ENCODE results near the gene TBR1.

Gene TBR1

GRCh38 chr2:161415987-161416707 lies at the start of gene TBR1:
Gene TBR1 (plus strand): TSS chr2:161416297. CDS start chr2:161416411, 114 bp downstream.
- no peak for DNase-seq (ENCODE audit: low spot score)

GRCh38 chr2:161367675-161368074 lies 48.4 kb upstream of the TBR1 start:
- no peak for DNase-seq (ENCODE audit: low spot score)

GRCh38 chr2:161369311-161369710 lies 46.8 kb upstream of the TBR1 start:
- no peak for DNase-seq (ENCODE audit: low spot score)

- no peak for DNase-seq (ENCODE audit: low spot score)
Measured at GRCh38 chr2:161370981-161371380, 45.1 kb upstream of the TBR1 start.

GRCh38 chr2:161371869-161372268 lies 44.2 kb upstream of the TBR1 start:
- no peak for DNase-seq (ENCODE audit: low spot score)

- DNase-seq (ENCODE audit: low spot score), result peak; percentile 3
Measured at GRCh38 chr2:161373942-161374341, 42.2 kb upstream of the TBR1 start.

- DNase-seq (ENCODE audit: low spot score), result no peak
Measured at GRCh38 chr2:161374446-161374845, 41.7 kb upstream of the TBR1 start.

GRCh38 chr2:161379740-161380139 lies 36.4 kb upstream of the TBR1 start:
- no peak for DNase-seq (ENCODE audit: low spot score)

GRCh38 chr2:161381546-161381945 lies 34.6 kb upstream of the TBR1 start:
- DNase-seq (ENCODE audit: low spot score), result no peak

GRCh38 chr2:161382747-161383146 lies 33.4 kb upstream of the TBR1 start:
- DNase-seq (ENCODE audit: low spot score), result no peak

GRCh38 chr2:161384864-161385263 lies 31.2 kb upstream of the TBR1 start:
- DNase-seq (ENCODE audit: low spot score), result no peak

- DNase-seq (ENCODE audit: low spot score), result no peak
Measured at GRCh38 chr2:161386228-161386824, 29.8 kb upstream of the TBR1 start.

- DNase-seq (ENCODE audit: low spot score), result no peak
Measured at GRCh38 chr2:161388146-161388779, 27.8 kb upstream of the TBR1 start.

GRCh38 chr2:161391737-161392506 lies 24.2 kb upstream of the TBR1 start:
- DNase-seq (ENCODE audit: low spot score), result no peak

GRCh38 chr2:161400076-161400475 lies 16.0 kb upstream of the TBR1 start:
- DNase-seq (ENCODE audit: low spot score), result no peak

GRCh38 chr2:161402297-161402696 lies 13.8 kb upstream of the TBR1 start:
- DNase-seq (ENCODE audit: low spot score), result no peak

GRCh38 chr2:161406316-161406715 lies 9.8 kb upstream of the TBR1 start:
- no peak for DNase-seq (ENCODE audit: low spot score)

GRCh38 chr2:161407597-161407996 lies 8.5 kb upstream of the TBR1 start:
- no peak for DNase-seq (ENCODE audit: low spot score)

- DNase-seq (ENCODE audit: low spot score), result no peak
Measured at GRCh38 chr2:161409308-161409907, 6.7 kb upstream of the TBR1 start.

- no peak for DNase-seq (ENCODE audit: low spot score)
Measured at GRCh38 chr2:161412346-161412745, 3.8 kb upstream of the TBR1 start.

GRCh38 chr2:161414042-161415033 lies 1.8 kb upstream of the TBR1 start:
- DNase-seq (ENCODE audit: low spot score), result peak; percentile 77
